ENCODE results near the gene TTYH1. TPM values are rescaled to one million over a fixed set of nuclear protein-coding genes. Genes with fewer than 3 reads are reported as not detected.

The TTYH1 gene
- total and polyA plus RNA-seq, 2 experiments from 2014 or later = 7.0 to 11.0 TPM

DNA sequence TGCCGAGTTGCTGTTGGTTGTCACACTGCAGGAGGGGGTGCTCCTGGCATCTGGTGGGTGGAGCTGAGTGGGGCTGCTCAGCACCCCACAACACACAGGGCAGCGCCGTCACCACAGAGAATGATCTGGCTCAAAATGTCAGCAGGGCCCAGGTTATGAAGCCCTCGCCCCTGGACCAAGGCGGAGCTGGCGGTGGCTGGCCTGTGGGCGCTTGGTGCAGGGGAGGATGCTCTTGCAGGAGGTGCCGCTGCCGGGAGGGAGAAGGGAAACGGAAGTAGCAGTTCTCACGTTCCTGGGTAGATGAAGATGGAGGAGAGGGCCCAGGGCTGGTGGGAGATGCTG lies 19.6 kb downstream of the TTYH1 start:
- Histone ChIP-seq H4K20me1 (ENCODE audit: insufficient read depth, poor library complexity, severe bottlenecking) (peaks cover 19% of the 10 kb centered on the region), H3K4me1 (ENCODE audit: insufficient read depth) (peaks cover 11% of the 10 kb centered on the region), H3K9me2 (replicated peaks; ENCODE audit: insufficient read depth) (no peaks in the 10 kb centered on the region), H3K27ac (no peak overlapping the region), H3K36me3 (replicated peaks; ENCODE audit: insufficient read depth, low read depth) (no peaks in the 10 kb centered on the region), H3K27me3 (peaks cover 3% of the 10 kb centered on the region), H3K9me3 (ENCODE audit: low read depth) (no peaks in the 10 kb centered on the region), H2AFZ (no peak overlapping the region), H3K4me3 (no peak overlapping the region), H3K4me2 (no peak overlapping the region), H3K79me2 (peaks cover 2% of the 10 kb centered on the region)
- DNase-seq (ENCODE audit: low spot score) = no peak
- TF ChIP-seq, protein P1, sequence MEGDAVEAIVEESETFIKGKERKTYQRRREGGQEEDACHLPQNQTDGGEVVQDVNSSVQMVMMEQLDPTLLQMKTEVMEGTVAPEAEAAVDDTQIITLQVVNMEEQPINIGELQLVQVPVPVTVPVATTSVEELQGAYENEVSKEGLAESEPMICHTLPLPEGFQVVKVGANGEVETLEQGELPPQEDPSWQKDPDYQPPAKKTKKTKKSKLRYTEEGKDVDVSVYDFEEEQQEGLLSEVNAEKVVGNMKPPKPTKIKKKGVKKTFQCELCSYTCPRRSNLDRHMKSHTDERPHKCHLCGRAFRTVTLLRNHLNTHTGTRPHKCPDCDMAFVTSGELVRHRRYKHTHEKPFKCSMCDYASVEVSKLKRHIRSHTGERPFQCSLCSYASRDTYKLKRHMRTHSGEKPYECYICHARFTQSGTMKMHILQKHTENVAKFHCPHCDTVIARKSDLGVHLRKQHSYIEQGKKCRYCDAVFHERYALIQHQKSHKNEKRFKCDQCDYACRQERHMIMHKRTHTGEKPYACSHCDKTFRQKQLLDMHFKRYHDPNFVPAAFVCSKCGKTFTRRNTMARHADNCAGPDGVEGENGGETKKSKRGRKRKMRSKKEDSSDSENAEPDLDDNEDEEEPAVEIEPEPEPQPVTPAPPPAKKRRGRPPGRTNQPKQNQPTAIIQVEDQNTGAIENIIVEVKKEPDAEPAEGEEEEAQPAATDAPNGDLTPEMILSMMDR (IDR thresholded peaks at IDR 0.05; ENCODE audit: poor library complexity) = no peak
- TF ChIP-seq EZH2 (IDR thresholded peaks at IDR 0.05; ENCODE audit: borderline replicate concordance) = no peak
- no peak for TF ChIP-seq EZH2phosphoT487 (IDR thresholded peaks at IDR 0.05; ENCODE audit: low read depth, severe bottlenecking, unreplicated experiment)
- 87% methylated on average over 11 of the region's 11 CpGs for WGBS (ENCODE audit: low lambda C conversion rate, missing lambda C conversion rate)

DNA sequence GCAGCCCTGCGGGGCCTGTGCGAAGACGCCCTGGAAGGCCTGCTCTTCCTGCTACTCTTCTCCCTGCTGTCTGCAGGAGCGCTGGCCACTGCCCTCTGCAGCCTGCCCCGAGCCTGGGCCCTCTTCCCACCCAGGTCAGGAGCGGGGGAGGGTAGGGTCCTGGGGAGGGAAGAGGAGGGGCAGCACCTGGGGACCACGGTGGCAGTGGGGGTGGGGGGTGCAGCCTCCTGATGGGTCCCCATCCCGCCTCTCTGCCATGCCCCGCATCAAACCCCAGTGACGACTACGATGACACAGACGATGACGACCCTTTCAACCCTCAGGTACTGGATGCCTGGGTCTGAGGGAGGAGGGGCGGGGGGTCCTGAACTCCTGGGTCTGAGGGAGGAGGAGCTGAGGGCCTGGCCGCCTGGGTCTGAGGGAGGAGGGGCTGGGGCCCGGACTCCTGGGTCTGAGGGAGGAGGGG lies 20.3 kb downstream of the TTYH1 start:
- peaks cover 7% of the 10 kb centered on the region for H3K79me2 ChIP-seq
- H3K4me1 ChIP-seq (ENCODE audit: insufficient read depth) = peaks cover 10% of the 10 kb centered on the region
- H2AFZ ChIP-seq = no peak overlapping the region
- TF ChIP-seq EZH2 (IDR thresholded peaks at IDR 0.05; ENCODE audit: borderline replicate concordance) (no peak), EZH2phosphoT487 (IDR thresholded peaks at IDR 0.05; ENCODE audit: low read depth, severe bottlenecking, unreplicated experiment) (no peak)
- TF ChIP-seq, protein P1 (IDR thresholded peaks at IDR 0.05; ENCODE audit: poor library complexity) = no peak
- H3K9me2 ChIP-seq (replicated peaks; ENCODE audit: insufficient read depth) = no peaks in the 10 kb centered on the region
- WGBS (ENCODE audit: low lambda C conversion rate, missing lambda C conversion rate) = 83% methylated on average over 13 of the region's 16 CpGs
- peaks cover 19% of the 10 kb centered on the region for H4K20me1 ChIP-seq (ENCODE audit: insufficient read depth, poor library complexity, severe bottlenecking)
- no peaks in the 10 kb centered on the region for H3K36me3 ChIP-seq (replicated peaks; ENCODE audit: insufficient read depth, low read depth)
- H3K27me3 ChIP-seq = no peaks in the 10 kb centered on the region
- DNase-seq (ENCODE audit: low spot score) = no peak
- H3K9me3 ChIP-seq (ENCODE audit: low read depth) = no peaks in the 10 kb centered on the region
- H3K27ac ChIP-seq = no peak overlapping the region
- no peak overlapping the region for H3K4me2 ChIP-seq
- no peak overlapping the region for H3K4me3 ChIP-seq

DNA sequence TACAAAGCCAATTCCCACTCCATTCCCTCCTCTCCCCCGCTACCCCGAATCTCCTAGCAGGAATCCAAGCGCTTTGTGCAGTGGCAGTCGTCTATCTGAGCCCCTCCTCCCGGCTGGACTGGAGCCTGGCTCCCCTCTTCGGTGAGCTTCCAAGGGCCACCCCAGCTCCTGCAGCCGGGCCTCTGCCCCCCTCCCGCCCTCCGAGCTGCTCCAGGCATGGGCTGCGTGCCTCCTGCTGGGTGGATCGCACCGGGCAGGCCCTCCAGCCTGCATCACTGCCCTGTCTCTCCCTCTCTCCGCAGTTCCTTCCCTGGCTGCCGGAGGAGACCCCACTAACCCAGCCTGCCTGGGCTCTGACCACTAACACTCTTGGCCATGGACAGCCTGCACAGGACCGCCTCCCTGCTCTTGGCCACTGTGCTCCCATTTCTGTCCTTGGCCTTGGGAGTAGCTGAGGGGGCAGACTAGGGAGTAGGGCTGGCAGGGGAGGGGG lies 20.8 kb downstream of the TTYH1 start:
- TF ChIP-seq EZH2 (IDR thresholded peaks at IDR 0.05; ENCODE audit: borderline replicate concordance) (no peak), EZH2phosphoT487 (IDR thresholded peaks at IDR 0.05; ENCODE audit: low read depth, severe bottlenecking, unreplicated experiment) (no peak)
- TF ChIP-seq, protein P1 (IDR thresholded peaks at IDR 0.05; ENCODE audit: poor library complexity) = no peak
- Histone ChIP-seq H3K9me3 (ENCODE audit: low read depth) (no peaks in the 10 kb centered on the region), H3K36me3 (replicated peaks; ENCODE audit: insufficient read depth, low read depth) (no peaks in the 10 kb centered on the region), H4K20me1 (ENCODE audit: insufficient read depth, poor library complexity, severe bottlenecking) (peaks cover 23% of the 10 kb centered on the region), H3K27ac (no peak overlapping the region), H3K9me2 (replicated peaks; ENCODE audit: insufficient read depth) (no peaks in the 10 kb centered on the region), H3K4me1 (ENCODE audit: insufficient read depth) (peaks cover 6% of the 10 kb centered on the region), H3K79me2 (peaks cover 12% of the 10 kb centered on the region), H3K27me3 (no peaks in the 10 kb centered on the region), H3K4me2 (no peak overlapping the region), H3K4me3 (no peak overlapping the region), H2AFZ (no peak overlapping the region)
- WGBS (ENCODE audit: low lambda C conversion rate, missing lambda C conversion rate) = 70% methylated on average over 9 of the region's 15 CpGs
- DNase-seq (ENCODE audit: low spot score) = no peak

Measured in hepatocyte (in vitro differentiated cells).